RWPE2 (cell line): ENCODE data around the gene ACYP2.

Experiments used
- ATAC-seq: fragments of 200-7000 bp; cut with Tn5 transposase; 3 replicates; pipeline ENCODE4 v1.9.1; 2021; ENCODE audit warnings: low read depth
- DNase-seq: peaks from one replicate; pipeline ENCODE4 v3.0.0-alpha.2; 2020; ENCODE audit warnings: low spot score
- H3K27ac ChIP-seq: fragments of 450-650 bp; 2 replicates; pipeline ENCODE4 v1.5.1; 2017; ENCODE audit warnings: mild to moderate bottlenecking; ENCODE audit not compliant: poor library complexity, severe bottlenecking
- H3K27me3 ChIP-seq: fragments of 250-450 bp; sonication (Bioruptor Pico); 2 replicates; pipeline ENCODE4 v1.5.1; 2021; ENCODE audit warnings: mild to moderate bottlenecking, moderate library complexity; ENCODE audit not compliant: insufficient read depth, poor library complexity, severe bottlenecking
- H3K36me3 ChIP-seq: fragments of 250-450 bp; sonication (Bioruptor Pico); 2 replicates; pipeline ENCODE4 v1.5.1; 2020; ENCODE audit warnings: low read depth, mild to moderate bottlenecking, moderate library complexity
- H3K4me1 ChIP-seq: fragments of 250-450 bp; sonication (Bioruptor Pico); 2 replicates; pipeline ENCODE4 v1.5.1; 2021; ENCODE audit warnings: mild to moderate bottlenecking, moderate library complexity; ENCODE audit not compliant: insufficient read depth, poor library complexity, severe bottlenecking
- H3K4me3 ChIP-seq: fragments of 250-450 bp; sonication (Bioruptor Pico); 2 replicates; pipeline ENCODE4 v1.5.1; 2021; ENCODE audit warnings: mild to moderate bottlenecking, moderate library complexity; ENCODE audit not compliant: severe bottlenecking
- H3K9me3 ChIP-seq: fragments of 250-450 bp; sonication (Bioruptor Pico); 2 replicates; pipeline ENCODE4 v1.5.1; 2021; ENCODE audit warnings: mild to moderate bottlenecking, moderate library complexity; ENCODE audit not compliant: severe bottlenecking
- TF ChIP-seq, protein P1 (sequence below): fragments of 450-650 bp; IDR thresholded peaks from one replicate; pipeline ENCODE4 v1.5.1; 2017; ENCODE audit warnings: mild to moderate bottlenecking, moderate library complexity; ENCODE audit not compliant: poor library complexity, severe bottlenecking

ACYP2 gene

DNA sequence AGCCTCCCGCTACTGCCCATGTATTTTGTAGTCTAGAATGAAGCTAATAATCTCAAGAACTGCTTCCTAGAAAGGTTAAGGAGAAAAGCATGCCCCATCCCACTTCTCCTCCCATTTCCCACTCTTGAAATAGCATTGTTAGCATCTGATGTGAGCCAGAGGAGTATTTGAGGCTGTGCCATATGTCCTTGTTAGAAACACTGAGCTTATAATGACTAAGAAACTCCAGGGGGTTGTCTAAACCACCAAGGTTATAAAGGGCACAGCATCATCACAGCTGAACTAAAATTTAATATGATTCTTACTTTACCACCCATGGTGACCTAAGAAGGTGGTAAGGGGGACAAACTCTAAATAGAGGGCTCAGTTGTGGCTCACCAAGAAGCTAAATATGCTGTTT lies 124.0 kb downstream of the ACYP2 start:
- Histone ChIP-seq H3K27ac (no peak overlapping the region), H3K9me3 (no peaks in the 10 kb centered on the region), H3K4me3 (no peak overlapping the region), H3K27me3 (no peaks in the 10 kb centered on the region), H3K4me1 (no peaks in the 10 kb centered on the region), H3K36me3 (no peaks in the 10 kb centered on the region)
- TF ChIP-seq, protein P1, sequence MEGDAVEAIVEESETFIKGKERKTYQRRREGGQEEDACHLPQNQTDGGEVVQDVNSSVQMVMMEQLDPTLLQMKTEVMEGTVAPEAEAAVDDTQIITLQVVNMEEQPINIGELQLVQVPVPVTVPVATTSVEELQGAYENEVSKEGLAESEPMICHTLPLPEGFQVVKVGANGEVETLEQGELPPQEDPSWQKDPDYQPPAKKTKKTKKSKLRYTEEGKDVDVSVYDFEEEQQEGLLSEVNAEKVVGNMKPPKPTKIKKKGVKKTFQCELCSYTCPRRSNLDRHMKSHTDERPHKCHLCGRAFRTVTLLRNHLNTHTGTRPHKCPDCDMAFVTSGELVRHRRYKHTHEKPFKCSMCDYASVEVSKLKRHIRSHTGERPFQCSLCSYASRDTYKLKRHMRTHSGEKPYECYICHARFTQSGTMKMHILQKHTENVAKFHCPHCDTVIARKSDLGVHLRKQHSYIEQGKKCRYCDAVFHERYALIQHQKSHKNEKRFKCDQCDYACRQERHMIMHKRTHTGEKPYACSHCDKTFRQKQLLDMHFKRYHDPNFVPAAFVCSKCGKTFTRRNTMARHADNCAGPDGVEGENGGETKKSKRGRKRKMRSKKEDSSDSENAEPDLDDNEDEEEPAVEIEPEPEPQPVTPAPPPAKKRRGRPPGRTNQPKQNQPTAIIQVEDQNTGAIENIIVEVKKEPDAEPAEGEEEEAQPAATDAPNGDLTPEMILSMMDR = no peak
- DNase-seq (no peak), ATAC-seq (no peak)

DNA sequence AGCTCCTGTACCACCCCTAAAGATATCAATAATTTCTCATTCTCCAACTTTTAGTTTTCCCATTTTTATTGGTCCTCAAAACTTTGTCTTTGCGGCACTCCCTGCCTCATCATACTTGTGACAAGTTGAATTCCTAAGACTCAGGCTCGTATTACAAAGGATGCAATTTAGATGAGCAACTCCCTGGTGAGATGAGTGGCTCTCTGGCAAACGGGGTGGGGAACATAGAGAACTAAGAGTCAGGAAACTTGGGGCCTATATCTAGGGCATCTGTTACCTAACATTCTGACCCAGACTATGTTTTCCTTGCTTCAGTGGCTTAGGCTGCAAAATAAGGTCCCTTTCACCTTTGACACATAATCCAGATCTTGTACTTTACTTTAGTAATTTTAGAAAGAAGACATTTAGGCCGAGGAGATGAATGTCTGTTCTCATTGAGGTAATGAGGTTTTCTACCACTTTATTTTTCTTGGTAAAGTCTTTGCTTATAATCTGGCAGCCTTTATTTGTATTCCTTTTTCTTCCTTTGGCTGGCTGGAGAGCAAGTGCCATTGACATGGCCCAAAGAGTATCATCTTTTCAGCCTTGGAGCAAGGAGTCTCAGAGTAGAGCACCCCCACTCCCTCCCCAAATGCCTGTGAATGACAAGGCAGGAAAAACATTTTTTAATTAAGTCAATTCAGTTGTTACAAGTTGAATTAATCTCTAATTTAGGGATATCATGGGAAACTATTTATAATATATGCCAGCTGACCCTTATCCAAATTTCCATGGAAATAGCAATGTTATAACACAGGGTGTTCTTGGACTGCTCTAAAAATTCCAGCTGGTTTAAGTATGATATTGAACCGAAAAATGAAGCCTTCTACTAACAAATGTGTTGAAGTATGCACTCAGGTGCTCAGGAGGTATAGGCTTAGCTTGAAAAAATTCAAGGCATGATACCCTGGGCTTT lies 125.4 kb downstream of the ACYP2 start:
- Histone ChIP-seq H3K4me1 (no peaks in the 10 kb centered on the region), H3K4me3 (no peak overlapping the region), H3K9me3 (no peaks in the 10 kb centered on the region), H3K27ac (no peak overlapping the region), H3K36me3 (no peaks in the 10 kb centered on the region), H3K27me3 (no peaks in the 10 kb centered on the region)
- no peak for ATAC-seq
- TF ChIP-seq, protein P1 = no peak
- DNase-seq = no peak

DNA sequence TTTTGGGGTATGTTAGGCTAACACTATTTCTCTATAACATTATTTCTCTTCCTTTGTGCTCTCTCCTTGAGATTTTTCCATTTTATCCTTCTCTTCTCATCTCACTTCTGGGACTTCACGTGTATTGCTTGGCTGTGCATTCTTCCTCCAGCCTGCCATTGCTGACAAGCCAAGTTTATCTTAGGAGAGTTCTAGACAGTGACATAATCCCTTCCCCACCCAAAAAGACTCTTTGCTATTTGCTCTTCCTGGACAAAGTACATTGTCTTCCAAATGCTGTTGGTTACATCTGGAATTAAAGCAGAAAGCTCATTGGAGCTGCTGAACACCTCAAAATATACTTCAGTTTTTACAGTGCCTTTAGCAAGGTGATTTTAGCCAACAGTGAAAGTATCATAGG lies 131.7 kb downstream of the ACYP2 start:
- Histone ChIP-seq H3K27me3 (peaks cover 4% of the 10 kb centered on the region), H3K36me3 (no peaks in the 10 kb centered on the region), H3K27ac (no peak overlapping the region), H3K4me1 (no peaks in the 10 kb centered on the region), H3K9me3 (no peaks in the 10 kb centered on the region), H3K4me3 (no peak overlapping the region)
- no peak for ATAC-seq
- DNase-seq = no peak
- TF ChIP-seq, protein P1 = no peak

DNA sequence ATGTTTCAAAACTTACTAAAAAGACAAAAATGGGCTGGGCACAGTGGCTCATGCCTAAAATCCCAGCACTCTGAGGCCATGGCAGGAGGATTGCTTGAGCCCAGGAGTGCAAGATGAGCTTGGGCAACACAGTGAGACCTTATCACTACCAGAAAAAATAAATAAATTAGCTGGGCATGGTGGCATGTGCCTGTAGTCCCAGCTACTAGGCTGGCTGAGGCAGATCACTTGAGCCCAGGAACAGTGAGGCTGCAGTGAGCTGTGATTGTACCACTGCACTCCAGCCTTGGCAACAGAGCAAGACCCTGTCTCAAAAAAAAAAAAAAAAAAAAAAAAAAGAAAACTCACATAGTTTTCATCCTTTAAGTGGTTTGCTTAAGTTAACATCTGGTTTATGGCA lies 134.2 kb downstream of the ACYP2 start:
- Histone ChIP-seq H3K4me3 (no peak overlapping the region), H3K27me3 (peaks cover 4% of the 10 kb centered on the region), H3K9me3 (no peaks in the 10 kb centered on the region), H3K4me1 (no peaks in the 10 kb centered on the region), H3K27ac (no peak overlapping the region), H3K36me3 (no peaks in the 10 kb centered on the region)
- ATAC-seq (no peak), DNase-seq (no peak)
- TF ChIP-seq, protein P1 = no peak

DNA sequence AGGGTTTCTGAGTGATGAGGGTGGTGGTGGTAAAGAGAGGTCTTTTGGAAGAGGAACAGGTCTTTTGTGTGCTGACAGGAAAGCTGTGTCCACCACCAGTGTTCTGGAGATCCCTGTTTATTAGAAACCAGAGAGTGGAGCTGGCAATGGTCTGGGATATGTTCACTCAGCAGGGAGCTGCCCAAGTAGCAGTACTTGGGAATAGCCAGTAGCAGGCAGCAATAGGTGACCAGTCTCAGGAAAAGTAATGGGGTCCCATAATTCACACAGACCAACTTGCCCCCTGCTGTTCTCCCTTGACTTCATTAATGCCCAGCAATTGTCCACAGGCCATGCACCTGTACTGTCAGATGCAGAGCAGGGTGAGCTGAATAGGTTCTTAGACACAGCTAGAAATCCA lies 138.8 kb downstream of the ACYP2 start:
- no peak for DNase-seq
- Histone ChIP-seq H3K36me3 (no peaks in the 10 kb centered on the region), H3K27ac (no peak overlapping the region), H3K27me3 (no peaks in the 10 kb centered on the region), H3K4me3 (no peak overlapping the region), H3K9me3 (no peaks in the 10 kb centered on the region), H3K4me1 (no peaks in the 10 kb centered on the region)
- ATAC-seq = no peak
- TF ChIP-seq, protein P1 = no peak
